Mammary epithelial cell (primary cell): ENCODE data around the gene RELA.

Experiments
- CTCF ChIP-seq, 2 donors: IDR thresholded peaks in 1 of 2; conservative IDR thresholded peaks in 1 of 2; 2 replicates each; pipeline ENCODE4 v1.5.1; 2011 to 2012; ENCODE audit warnings: inconsistent platforms in 2 of 2, low read length in 2 of 2, mild to moderate bottlenecking in 2 of 2, control low read depth in 1 of 2, low read depth in 1 of 2; ENCODE audit not compliant: insufficient read depth in 1 of 2; ENCODE audit errors: extremely low read depth in 1 of 2
- EZH2 ChIP-seq: IDR thresholded peaks from 2 replicates; pipeline ENCODE4 v1.6.1; 2012; ENCODE audit warnings: low read length, inconsistent platforms, borderline replicate concordance

GRCh38 chr11:65652511-65653228 is 10.0 kb downstream of the RELA start:
- TF ChIP-seq CTCF (conservative IDR thresholded peaks at IDR 0.05 in 1 of 2, IDR thresholded peaks at IDR 0.05 in 1 of 2; ENCODE audit: extremely low read depth in 1 of 2, insufficient read depth in 1 of 2, low read depth in 1 of 2, low read length in 2 of 2), result no peak
- TF ChIP-seq EZH2, result no peak
